Gastrocnemius medialis (tissue), 4 donors: ENCODE measurements around the gene SERPINA3.

ENCODE experiments used
- CTCF ChIP-seq, 5 experiments: fragments of 450-650 bp in 3 of 5; fragments of 200-600 bp in 2 of 5; sonication (generic) in 2 of 5; IDR thresholded peaks in 4 of 5; conservative IDR thresholded peaks in 1 of 5; 1 replicate in 4 of 5; 2 replicates in 1 of 5; pipeline ENCODE4 v1.5.1; 2016 to 2019; ENCODE audit warnings: antibody characterized with exemption in 5 of 5, mild to moderate bottlenecking in 3 of 5, moderate library complexity in 3 of 5
- POLR2A ChIP-seq, 2 donors: fragments of 450-650 bp; IDR thresholded peaks; one replicate each; pipeline ENCODE4 v1.6.1; 2017; ENCODE audit warnings: antibody characterized with exemption in 2 of 2, mild to moderate bottlenecking in 2 of 2, moderate library complexity in 2 of 2

GRCh38 chr14:94593376-94593748 lies 18.8 kb upstream of the SERPINA3 start:
- TF ChIP-seq CTCF (IDR thresholded peaks at IDR 0.05 in 4 of 5, conservative IDR thresholded peaks at IDR 0.05 in 1 of 5): no peak
- TF ChIP-seq POLR2A (IDR thresholded peaks at IDR 0.05): no peak
